T-helper 2 cell treated with Interferon-gamma antibody and Interleukin-4, amounts not matched to agents 5 μg/mL and 100 μg/mL, for 36 hours (primary cell): ENCODE results near the gene FBXO4.
"Not testable (repeated sequence)": the region's sequence is repeated elsewhere in the genome, so short reads cannot be mapped to it uniquely, and the experiment has no call there.

ENCODE experiments used
- DNase-seq: peaks from one replicate; pipeline ENCODE4 v3.0.0; 2021; ENCODE audit warnings: low spot score
- H3K27ac Mint-ChIP-seq: one replicate; pipeline ENCODE4 v1.8.0; 2021; ENCODE audit warnings: mild to moderate bottlenecking, mixed read lengths
- H3K27me3 Mint-ChIP-seq: one replicate; pipeline ENCODE4 v1.8.0; 2021; ENCODE audit warnings: low read depth, mixed read lengths
- H3K36me3 Mint-ChIP-seq: one replicate; pipeline ENCODE4 v1.8.0; 2021; ENCODE audit warnings: low read depth, mixed read lengths
- H3K4me1 Mint-ChIP-seq: one replicate; pipeline ENCODE4 v1.8.0; 2021; ENCODE audit warnings: low read depth, mixed read lengths
- H3K4me3 Mint-ChIP-seq: one replicate; pipeline ENCODE4 v1.8.0; 2022; ENCODE audit warnings: mild to moderate bottlenecking, moderate library complexity, mixed read lengths
- H3K9me3 Mint-ChIP-seq: one replicate; pipeline ENCODE4 v1.8.0; 2021; ENCODE audit warnings: mixed read lengths

FBXO4 gene

GRCh38 chr5:41980396-41980795, 55.3 kb downstream of the FBXO4 start:
- H3K4me3 Mint-ChIP-seq: no peak overlapping the region
- H3K27me3 Mint-ChIP-seq: peaks cover 9% of the 10 kb centered on the region
- no peaks in the 10 kb centered on the region for H3K9me3 Mint-ChIP-seq
- peaks cover 2% of the 10 kb centered on the region for H3K4me1 Mint-ChIP-seq
- H3K27ac Mint-ChIP-seq: no peak overlapping the region
- DNase-seq: no peak
- no peaks in the 10 kb centered on the region for H3K36me3 Mint-ChIP-seq

GRCh38 chr5:41980870-41981269, 55.8 kb downstream of the FBXO4 start:
- H3K4me1 Mint-ChIP-seq: peaks cover 2% of the 10 kb centered on the region
- DNase-seq: no peak
- no peaks in the 10 kb centered on the region for H3K36me3 Mint-ChIP-seq
- H3K27ac Mint-ChIP-seq: no peak overlapping the region
- no peak overlapping the region for H3K4me3 Mint-ChIP-seq
- H3K27me3 Mint-ChIP-seq: peaks cover 10% of the 10 kb centered on the region
- no peaks in the 10 kb centered on the region for H3K9me3 Mint-ChIP-seq

- not testable (repeated sequence) for H3K27ac Mint-ChIP-seq, H3K4me1 Mint-ChIP-seq, H3K4me3 Mint-ChIP-seq, DNase-seq, H3K36me3 Mint-ChIP-seq, H3K9me3 Mint-ChIP-seq
- peaks cover 22% of the 10 kb centered on the region for H3K27me3 Mint-ChIP-seq
Observed at GRCh38 chr5:41982858-41983257, 57.8 kb downstream of the FBXO4 start.

GRCh38 chr5:41983284-41983683, 58.2 kb downstream of the FBXO4 start:
- Mint-ChIP-seq H3K4me3 (no peak overlapping the region), H3K27me3 (peaks cover 24% of the 10 kb centered on the region), H3K4me1 (peaks cover 2% of the 10 kb centered on the region), H3K36me3 (no peaks in the 10 kb centered on the region), H3K9me3 (no peaks in the 10 kb centered on the region), H3K27ac (no peak overlapping the region)
- no peak for DNase-seq

- no peaks in the 10 kb centered on the region for H3K9me3 Mint-ChIP-seq
- H3K4me3 Mint-ChIP-seq: no peak overlapping the region
- DNase-seq: no peak
- no peak overlapping the region for H3K27ac Mint-ChIP-seq
- no peaks in the 10 kb centered on the region for H3K4me1 Mint-ChIP-seq
- no peaks in the 10 kb centered on the region for H3K36me3 Mint-ChIP-seq
- peaks cover 27% of the 10 kb centered on the region for H3K27me3 Mint-ChIP-seq
Observed at GRCh38 chr5:41985945-41986695, 61.0 kb downstream of the FBXO4 start.
